HepG2 (cell line): Measurements from ENCODE around the gene DUSP15. TPM values are rescaled to one million over a fixed set of nuclear protein-coding genes. Genes with fewer than 3 reads are reported as not detected.

Experiments
- ARID5B ChIP-seq: IDR thresholded peaks from 2 replicates; pipeline ENCODE4 v1.4.0; 2020; ENCODE audit warnings: mild to moderate bottlenecking, missing genetic modification reagents
- ATRX ChIP-seq: sonication (generic); formaldehyde crosslinking; IDR thresholded peaks from 2 replicates; pipeline ENCODE4 v1.4.0; 2020; ENCODE audit warnings: missing genetic modification reagents, borderline replicate concordance
- CENPBD1 ChIP-seq: sonication (generic); formaldehyde crosslinking; IDR thresholded peaks from 2 replicates; pipeline ENCODE4 v1.8.0; 2022; ENCODE audit warnings: missing genetic modification reagents, low read depth, mild to moderate bottlenecking, borderline replicate concordance
- ELF1 ChIP-seq: sonication (generic); formaldehyde crosslinking; IDR thresholded peaks from 2 replicates; pipeline ENCODE4 v1.4.0; 2020; ENCODE audit warnings: missing genetic modification reagents
- KLF12 ChIP-seq: sonication (generic); formaldehyde crosslinking; IDR thresholded peaks from 2 replicates; pipeline ENCODE4 v1.4.0; 2020; ENCODE audit warnings: missing genetic modification reagents, borderline replicate concordance
- KLF9 ChIP-seq: IDR thresholded peaks from 2 replicates; pipeline ENCODE4 v1.6.1; 2016; ENCODE audit warnings: low read depth
- MAFF ChIP-seq: IDR thresholded peaks from 2 replicates; pipeline ENCODE4 v1.6.1; 2011; ENCODE audit warnings: low read depth, low read length, improper control_type of control experiment
- MEIS2 ChIP-seq: sonication (generic); formaldehyde crosslinking; IDR thresholded peaks from 2 replicates; pipeline ENCODE4 v1.9.0; 2021; ENCODE audit warnings: mild to moderate bottlenecking, missing genetic modification reagents
- MIXL1 ChIP-seq: IDR thresholded peaks from 2 replicates; pipeline ENCODE4 v1.6.1; 2016
- RXRB ChIP-seq: IDR thresholded peaks from 2 replicates; pipeline ENCODE4 v1.6.1; 2016; ENCODE audit warnings: borderline replicate concordance, missing genetic modification reagents, missing compliant biosample characterization
- SALL2 ChIP-seq: sonication (generic); formaldehyde crosslinking; IDR thresholded peaks from 2 replicates; pipeline ENCODE4 v1.8.1; 2023; ENCODE audit warnings: mild to moderate bottlenecking, missing genetic modification reagents, inconsistent platforms
- SATB2 ChIP-seq: sonication (generic); formaldehyde crosslinking; IDR thresholded peaks from 2 replicates; pipeline ENCODE4 v1.5.0; 2020; ENCODE audit warnings: missing genetic modification reagents
- SOX6 ChIP-seq, 2 experiments: fragments of 450-650 bp in 1 of 2; sonication (generic) in 1 of 2; formaldehyde crosslinking in 1 of 2; IDR thresholded peaks; 2 replicates each; pipeline versions ENCODE4 v1.4.0 to v1.6.1; 2017 to 2020; ENCODE audit warnings: antibody characterized with exemption in 1 of 2, mild to moderate bottlenecking in 1 of 2, missing genetic modification reagents in 1 of 2
- XBP1 ChIP-seq: sonication (generic); formaldehyde crosslinking; IDR thresholded peaks from 2 replicates; pipeline ENCODE4 v1.5.0; 2020; ENCODE audit warnings: missing genetic modification reagents
- ZBTB39 ChIP-seq: sonication (generic); formaldehyde crosslinking; IDR thresholded peaks from 2 replicates; pipeline ENCODE4 v1.5.0; 2020; ENCODE audit warnings: missing genetic modification reagents
- ZFP37 ChIP-seq: sonication (generic); formaldehyde crosslinking; IDR thresholded peaks from 2 replicates; pipeline ENCODE4 v1.4.0; 2020; ENCODE audit warnings: missing genetic modification reagents, borderline replicate concordance
- ZFP90 ChIP-seq: sonication (generic); formaldehyde crosslinking; IDR thresholded peaks from 2 replicates; pipeline ENCODE4 v1.8.0; 2022; ENCODE audit warnings: missing genetic modification reagents, mild to moderate bottlenecking, inconsistent platforms, borderline replicate concordance
- ZNF207 ChIP-seq: fragments of 450-650 bp; IDR thresholded peaks from 2 replicates; pipeline ENCODE4 v1.6.1; 2016; ENCODE audit warnings: antibody characterized with exemption, borderline replicate concordance
- ZNF260 ChIP-seq: sonication (generic); formaldehyde crosslinking; IDR thresholded peaks from 2 replicates; pipeline ENCODE4 v1.4.0; 2020; ENCODE audit warnings: missing genetic modification reagents, low read depth, mild to moderate bottlenecking, borderline replicate concordance
- ZNF451 ChIP-seq: sonication (generic); formaldehyde crosslinking; IDR thresholded peaks from 2 replicates; pipeline ENCODE4 v1.5.0; 2020; ENCODE audit warnings: mild to moderate bottlenecking, missing genetic modification reagents
- ZNF513 ChIP-seq: sonication (generic); formaldehyde crosslinking; conservative IDR thresholded peaks from 2 replicates; pipeline ENCODE4 v1.5.0; 2020; ENCODE audit warnings: missing genetic modification reagents
- ZNF776 ChIP-seq: sonication (generic); formaldehyde crosslinking; IDR thresholded peaks from 2 replicates; pipeline ENCODE4 v1.4.0; 2020; ENCODE audit warnings: mild to moderate bottlenecking, missing genetic modification reagents
- polyA plus RNA-seq, 8 experiments: library from polyadenylated mRNA; depleted of rRNA in 3 of 8; stranded (reverse) in 7 of 8; unstranded in 1 of 8; fragments of >200 nt; fragmentation: Illumina TruSeq in 4 of 8; extraction: Trizol in 4 of 8; gene quantifications; 2 replicates each; pipeline versions ENCODE4 v1.2.1 to v1.2.3, GENCODE V29; 2011 to 2016; ENCODE audit warnings: low read depth in 4 of 8, missing spikeins in 1 of 8, mixed read lengths in 1 of 8; ENCODE audit not compliant: insufficient read depth in 1 of 8
- total RNA-seq, 5 experiments: library from RNA; depleted of rRNA; stranded (reverse); fragments of >200 nt; fragmentation: Illumina TruSeq; extraction: Trizol; gene quantifications; 2 replicates each; pipeline ENCODE4 v1.2.3, GENCODE V29; 2016; ENCODE audit warnings: low read depth in 1 of 5

The DUSP15 gene
- total and polyA plus RNA-seq, 2 of the 13 experiments (the other 11 are each of a cell fraction or from before 2014, with no cell fraction given) = 0.17 to 0.93 TPM

GRCh38 chr20:31835977-31836852 lies 34.1 kb downstream of the DUSP15 start (continued):
- no peak for TF ChIP-seq SALL2 (CRISPR knock-in tag)
- no peak for TF ChIP-seq CENPBD1 (CRISPR knock-in tag)
- TF ChIP-seq ZBTB39 (CRISPR knock-in tag) = no peak
- no peak for TF ChIP-seq ZNF207
- TF ChIP-seq ELF1 = no peak
- TF ChIP-seq RXRB (CRISPR knock-in tag) = 0 out of 2 replicates have a peak, but pooled peaks have one; percentile 36
- no peak for TF ChIP-seq ATRX
- TF ChIP-seq ZNF513 (CRISPR knock-in tag) = no peak
- peak; percentile 26; the same call in 1 of the 2 replicates for TF ChIP-seq ZFP90 (CRISPR knock-in tag)
- no peak for TF ChIP-seq KLF12 (CRISPR knock-in tag)
- no peak for TF ChIP-seq ZFP37 (CRISPR knock-in tag)
- TF ChIP-seq ZNF451 (CRISPR knock-in tag) = no peak
- no peak for TF ChIP-seq XBP1 (CRISPR knock-in tag)
- TF ChIP-seq ZNF260 = no peak
- no peak for TF ChIP-seq MIXL1 (CRISPR knock-in tag)
- no peak for TF ChIP-seq SATB2 (CRISPR knock-in tag)
- TF ChIP-seq MEIS2 (CRISPR knock-in tag) = no peak
- TF ChIP-seq SOX6 (IDR thresholded peaks at IDR 0.05) = no peak
- peak; percentile 40; the same call in 1 of the 2 replicates for TF ChIP-seq SOX6 (CRISPR knock-in tag; IDR thresholded peaks at IDR 0.05)
- TF ChIP-seq MAFF = no peak
- no peak for TF ChIP-seq KLF9 (CRISPR knock-in tag)
- peak; percentile 60 for TF ChIP-seq ARID5B (CRISPR knock-in tag)
- no peak; the same call in 1 of the 2 replicates for TF ChIP-seq ZNF776 (CRISPR knock-in tag)
